Neural cell (in vitro differentiated cells): Measurements from ENCODE around the gene INVS. TPM values are rescaled to one million over a fixed set of nuclear protein-coding genes. Genes with fewer than 3 reads are reported as not detected.
"Not testable (repeated sequence)": the region's sequence is repeated elsewhere in the genome, so short reads cannot be mapped to it uniquely, and the experiment has no call there.

ENCODE experiments used
- H2AFZ ChIP-seq: fragments of 200-600, 300-800 bp; sonication (generic), shearing (Covaris generic); 2 replicates; pipeline ENCODE4 v1.6.0; 2014; ENCODE audit warnings: low read depth, mild to moderate bottlenecking, antibody characterized with exemption, low read length, moderate library complexity
- H3F3A ChIP-seq: fragments of 200-600 bp; shearing (Covaris generic); 2 replicates; pipeline ENCODE4 v1.6.1; 2016; ENCODE audit warnings: mild to moderate bottlenecking, moderate library complexity, mixed read lengths, antibody characterized with exemption, low read length; ENCODE audit not compliant: insufficient read depth, poor library complexity, severe bottlenecking
- H3K27ac ChIP-seq: fragments of 200-600, 300-800 bp; sonication (generic), shearing (Covaris generic); 2 replicates; pipeline ENCODE4 v1.5.1; 2014; ENCODE audit warnings: mild to moderate bottlenecking, low read length, moderate library complexity
- H3K27me3 ChIP-seq: fragments of 300-800, 200-600 bp; sonication (generic), shearing (Covaris generic); 2 replicates; pipeline ENCODE4 v1.6.0; 2014; ENCODE audit warnings: mild to moderate bottlenecking, low read depth, low read length, moderate library complexity; ENCODE audit not compliant: insufficient read depth
- H3K36me3 ChIP-seq: fragments of 300-800, 200-600 bp; sonication (generic), shearing (Covaris generic); 2 replicates; pipeline ENCODE4 v1.5.1; 2014; ENCODE audit warnings: mild to moderate bottlenecking, antibody characterized with exemption, low read length, moderate library complexity; ENCODE audit not compliant: insufficient read depth
- H3K4me2 ChIP-seq: fragments of 300-800, 200-600 bp; sonication (generic), shearing (Covaris generic); 2 replicates; pipeline ENCODE4 v1.6.0; 2014; ENCODE audit warnings: mild to moderate bottlenecking, low read length
- H3K4me3 ChIP-seq: fragments of 300-800, 200-600 bp; sonication (generic), shearing (Covaris generic); 2 replicates; pipeline ENCODE4 v1.5.1; 2014; ENCODE audit warnings: mild to moderate bottlenecking, low read length, moderate library complexity
- H3K79me2 ChIP-seq: fragments of 200-600 bp; shearing (Covaris generic); replicated peaks from 2 replicates; pipeline ENCODE4 v1.6.0; 2014; ENCODE audit warnings: mild to moderate bottlenecking, low read length, moderate library complexity; ENCODE audit not compliant: insufficient read depth
- H3K9ac ChIP-seq: fragments of 300-800, 200-600 bp; sonication (generic), shearing (Covaris generic); 2 replicates; pipeline ENCODE4 v1.6.1; 2016; ENCODE audit warnings: mild to moderate bottlenecking, low read length, mixed read lengths
- H3K9me2 ChIP-seq: fragments of 200-600 bp; shearing (Covaris generic); 2 replicates; pipeline ENCODE4 v1.6.1; 2016; ENCODE audit warnings: mild to moderate bottlenecking, low read length, mixed read lengths; ENCODE audit not compliant: insufficient read depth
- H3K9me3 ChIP-seq: fragments of 200-600, 300-800 bp; sonication (generic), shearing (Covaris generic); 2 replicates; pipeline ENCODE4 v1.6.1; 2016; ENCODE audit warnings: mild to moderate bottlenecking, mixed run types, low read length, moderate library complexity, mixed read lengths
- H4K20me1 ChIP-seq: fragments of 200-600 bp; shearing (Covaris generic); 2 replicates; pipeline ENCODE4 v1.6.1; 2016; ENCODE audit warnings: mild to moderate bottlenecking, mixed run types; ENCODE audit not compliant: insufficient read depth
- EP300 ChIP-seq: fragments of 450-650 bp; conservative IDR thresholded peaks from 2 replicates; pipeline ENCODE4 v1.6.1; 2014; ENCODE audit warnings: antibody characterized with exemption, mild to moderate bottlenecking, moderate library complexity; ENCODE audit not compliant: poor library complexity, severe bottlenecking
- EZH2 ChIP-seq: fragments of 200-600, 300-800 bp; shearing (Covaris generic), sonication (generic); IDR thresholded peaks from 2 replicates; pipeline ENCODE4 v1.6.1; 2014; ENCODE audit warnings: antibody characterized with exemption, low read length, borderline replicate concordance, mild to moderate bottlenecking; ENCODE audit not compliant: insufficient read depth, poor library complexity, severe bottlenecking
- MXI1 ChIP-seq: fragments of 450-650 bp; conservative IDR thresholded peaks from 2 replicates; pipeline ENCODE4 v1.6.1; 2014; ENCODE audit warnings: antibody characterized with exemption, mild to moderate bottlenecking; ENCODE audit not compliant: poor library complexity, severe bottlenecking
- POLR2AphosphoS5 ChIP-seq: IDR thresholded peaks from 2 replicates; pipeline ENCODE4 v1.6.1; 2012
- RAD21 ChIP-seq: fragments of 450-650 bp; conservative IDR thresholded peaks from 2 replicates; pipeline ENCODE4 v1.6.1; 2014; ENCODE audit warnings: antibody characterized with exemption, mild to moderate bottlenecking, moderate library complexity
- SMC3 ChIP-seq: fragments of 450-650 bp; conservative IDR thresholded peaks from 2 replicates; pipeline ENCODE4 v1.6.1; 2014; ENCODE audit warnings: antibody characterized with exemption, mild to moderate bottlenecking, moderate library complexity; ENCODE audit not compliant: poor library complexity
- TAF1 ChIP-seq: IDR thresholded peaks from 2 replicates; pipeline ENCODE4 v1.6.1; 2012; ENCODE audit warnings: low read depth
- polyA plus RNA-seq: library from polyadenylated mRNA; depleted of rRNA; stranded (reverse); fragments of >200 nt; gene quantifications from 2 replicates; pipeline ENCODE4 v1.2.3, GENCODE V29; 2014
- TF ChIP-seq, protein P1 (sequence below): IDR thresholded peaks from 2 replicates; pipeline ENCODE4 v1.6.1; 2012; ENCODE audit warnings: borderline replicate concordance
- TF ChIP-seq, protein P2 (sequence below): fragments of 450-650 bp; IDR thresholded peaks from 2 replicates; pipeline ENCODE4 v1.5.1; 2014; ENCODE audit warnings: antibody characterized with exemption, mild to moderate bottlenecking, moderate library complexity; ENCODE audit not compliant: poor library complexity, severe bottlenecking

INVS gene
- polyA plus RNA-seq, 1 donor from 2014 or later: 11.3 TPM

DNA sequence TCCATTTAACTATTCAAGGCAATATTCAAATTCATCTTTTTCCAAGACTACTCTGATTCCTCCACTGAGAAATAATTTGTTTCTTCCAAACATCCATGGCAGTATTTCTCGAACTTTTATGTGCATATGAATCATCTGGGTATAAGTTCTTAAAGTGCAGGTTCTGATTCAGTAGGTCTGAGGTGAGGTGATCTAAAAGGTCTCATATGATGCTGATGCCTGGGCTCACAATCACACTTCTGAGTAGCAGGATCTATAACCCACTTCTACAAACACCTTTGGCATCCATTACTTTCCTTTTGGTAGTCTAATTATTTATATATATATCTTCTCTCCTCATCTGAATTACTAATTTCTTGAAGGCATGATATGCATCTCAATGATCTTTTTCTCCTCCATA lies 7.4 kb upstream of the INVS start:
- H3K9me2 ChIP-seq: no peaks in the 10 kb centered on the region
- H3K9me3 ChIP-seq: no peaks in the 10 kb centered on the region
- no peaks in the 10 kb centered on the region for H3K36me3 ChIP-seq
- H3K4me2 ChIP-seq: no peak overlapping the region
- H4K20me1 ChIP-seq: no peaks in the 10 kb centered on the region
- H2AFZ ChIP-seq: no peak overlapping the region
- H3K79me2 ChIP-seq: peaks cover 48% of the 10 kb centered on the region
- TF ChIP-seq EZH2: no peak
- no peak for TF ChIP-seq SMC3
- TF ChIP-seq EP300: no peak
- no peak for TF ChIP-seq TAF1
- TF ChIP-seq, protein P1, sequence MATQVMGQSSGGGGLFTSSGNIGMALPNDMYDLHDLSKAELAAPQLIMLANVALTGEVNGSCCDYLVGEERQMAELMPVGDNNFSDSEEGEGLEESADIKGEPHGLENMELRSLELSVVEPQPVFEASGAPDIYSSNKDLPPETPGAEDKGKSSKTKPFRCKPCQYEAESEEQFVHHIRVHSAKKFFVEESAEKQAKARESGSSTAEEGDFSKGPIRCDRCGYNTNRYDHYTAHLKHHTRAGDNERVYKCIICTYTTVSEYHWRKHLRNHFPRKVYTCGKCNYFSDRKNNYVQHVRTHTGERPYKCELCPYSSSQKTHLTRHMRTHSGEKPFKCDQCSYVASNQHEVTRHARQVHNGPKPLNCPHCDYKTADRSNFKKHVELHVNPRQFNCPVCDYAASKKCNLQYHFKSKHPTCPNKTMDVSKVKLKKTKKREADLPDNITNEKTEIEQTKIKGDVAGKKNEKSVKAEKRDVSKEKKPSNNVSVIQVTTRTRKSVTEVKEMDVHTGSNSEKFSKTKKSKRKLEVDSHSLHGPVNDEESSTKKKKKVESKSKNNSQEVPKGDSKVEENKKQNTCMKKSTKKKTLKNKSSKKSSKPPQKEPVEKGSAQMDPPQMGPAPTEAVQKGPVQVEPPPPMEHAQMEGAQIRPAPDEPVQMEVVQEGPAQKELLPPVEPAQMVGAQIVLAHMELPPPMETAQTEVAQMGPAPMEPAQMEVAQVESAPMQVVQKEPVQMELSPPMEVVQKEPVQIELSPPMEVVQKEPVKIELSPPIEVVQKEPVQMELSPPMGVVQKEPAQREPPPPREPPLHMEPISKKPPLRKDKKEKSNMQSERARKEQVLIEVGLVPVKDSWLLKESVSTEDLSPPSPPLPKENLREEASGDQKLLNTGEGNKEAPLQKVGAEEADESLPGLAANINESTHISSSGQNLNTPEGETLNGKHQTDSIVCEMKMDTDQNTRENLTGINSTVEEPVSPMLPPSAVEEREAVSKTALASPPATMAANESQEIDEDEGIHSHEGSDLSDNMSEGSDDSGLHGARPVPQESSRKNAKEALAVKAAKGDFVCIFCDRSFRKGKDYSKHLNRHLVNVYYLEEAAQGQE: no peak
- TF ChIP-seq MXI1: no peak
- TF ChIP-seq RAD21: no peak
- no peak for TF ChIP-seq POLR2AphosphoS5
- TF ChIP-seq, protein P2, sequence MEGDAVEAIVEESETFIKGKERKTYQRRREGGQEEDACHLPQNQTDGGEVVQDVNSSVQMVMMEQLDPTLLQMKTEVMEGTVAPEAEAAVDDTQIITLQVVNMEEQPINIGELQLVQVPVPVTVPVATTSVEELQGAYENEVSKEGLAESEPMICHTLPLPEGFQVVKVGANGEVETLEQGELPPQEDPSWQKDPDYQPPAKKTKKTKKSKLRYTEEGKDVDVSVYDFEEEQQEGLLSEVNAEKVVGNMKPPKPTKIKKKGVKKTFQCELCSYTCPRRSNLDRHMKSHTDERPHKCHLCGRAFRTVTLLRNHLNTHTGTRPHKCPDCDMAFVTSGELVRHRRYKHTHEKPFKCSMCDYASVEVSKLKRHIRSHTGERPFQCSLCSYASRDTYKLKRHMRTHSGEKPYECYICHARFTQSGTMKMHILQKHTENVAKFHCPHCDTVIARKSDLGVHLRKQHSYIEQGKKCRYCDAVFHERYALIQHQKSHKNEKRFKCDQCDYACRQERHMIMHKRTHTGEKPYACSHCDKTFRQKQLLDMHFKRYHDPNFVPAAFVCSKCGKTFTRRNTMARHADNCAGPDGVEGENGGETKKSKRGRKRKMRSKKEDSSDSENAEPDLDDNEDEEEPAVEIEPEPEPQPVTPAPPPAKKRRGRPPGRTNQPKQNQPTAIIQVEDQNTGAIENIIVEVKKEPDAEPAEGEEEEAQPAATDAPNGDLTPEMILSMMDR: no peak
- no peaks in the 10 kb centered on the region for H3K27me3 ChIP-seq
- no peak overlapping the region for H3K4me3 ChIP-seq
- no peak overlapping the region for H3K9ac ChIP-seq
- H3F3A ChIP-seq: no peaks in the 10 kb centered on the region
- no peak overlapping the region for H3K27ac ChIP-seq

DNA sequence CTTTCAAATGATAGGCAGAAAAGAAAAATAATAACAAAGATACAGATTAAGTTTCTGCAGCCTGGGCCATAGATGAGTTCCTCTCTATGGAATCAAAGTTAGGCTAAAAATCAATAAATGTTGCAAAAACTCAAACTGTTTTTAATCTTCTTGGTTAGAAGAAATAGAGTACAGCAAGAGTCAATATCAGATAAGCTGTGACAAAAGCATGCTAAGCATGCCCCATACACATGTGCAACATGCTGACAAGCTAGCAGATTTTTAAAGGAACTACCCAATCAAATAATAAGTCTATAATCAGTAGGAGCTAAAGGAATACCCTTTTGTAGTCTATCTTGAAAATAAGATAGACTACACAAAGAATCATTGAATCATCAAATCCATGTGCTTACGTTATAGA lies 7.0 kb upstream of the INVS start:
- no peaks in the 10 kb centered on the region for H4K20me1 ChIP-seq
- H3K9ac ChIP-seq: no peak overlapping the region
- no peak overlapping the region for H3K4me3 ChIP-seq
- no peak overlapping the region for H3K4me2 ChIP-seq
- no peaks in the 10 kb centered on the region for H3K36me3 ChIP-seq
- H3K9me3 ChIP-seq: no peaks in the 10 kb centered on the region
- TF ChIP-seq, protein P1: no peak
- TF ChIP-seq EP300 (no peak), POLR2AphosphoS5 (no peak), RAD21 (no peak), SMC3 (no peak), EZH2 (no peak), TAF1 (no peak), MXI1 (no peak)
- TF ChIP-seq, protein P2: no peak
- no peak overlapping the region for H3K27ac ChIP-seq
- H3K79me2 ChIP-seq: peaks cover 49% of the 10 kb centered on the region
- no peaks in the 10 kb centered on the region for H3K9me2 ChIP-seq
- no peak overlapping the region for H2AFZ ChIP-seq
- H3K27me3 ChIP-seq: no peaks in the 10 kb centered on the region
- H3F3A ChIP-seq: no peaks in the 10 kb centered on the region

DNA sequence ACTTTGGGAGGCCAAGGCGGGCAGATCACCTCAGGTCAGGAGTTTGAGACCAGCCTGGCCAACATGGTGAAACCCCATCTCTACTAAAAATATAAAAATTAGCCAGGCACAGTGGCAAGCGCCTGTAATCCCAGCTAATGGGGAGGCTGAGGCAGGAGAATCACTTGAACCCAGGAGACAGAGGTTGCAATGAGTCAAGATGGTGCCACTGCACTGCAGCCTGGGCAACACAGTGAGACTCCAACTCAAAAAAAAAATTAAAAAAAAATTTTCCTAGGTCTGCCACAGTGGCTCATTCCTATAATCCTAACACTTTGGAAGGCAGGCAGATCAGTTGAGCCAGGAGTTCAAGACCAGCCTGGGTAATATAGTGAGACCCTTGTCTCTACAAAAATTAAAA lies 4.6 kb upstream of the INVS start:
- H3K27ac ChIP-seq, H3K9me3 ChIP-seq, H3K36me3 ChIP-seq, H3K4me2 ChIP-seq, H3K4me3 ChIP-seq, H4K20me1 ChIP-seq, H3F3A ChIP-seq, H2AFZ ChIP-seq, H3K9ac ChIP-seq, H3K9me2 ChIP-seq, H3K27me3 ChIP-seq: not testable (repeated sequence)
- peaks cover 50% of the 10 kb centered on the region for H3K79me2 ChIP-seq
